ENCODE measurements around the gene OCA2. TPM values are rescaled to one million over a fixed set of nuclear protein-coding genes. Genes with fewer than 3 reads are reported as not detected.

Gene OCA2
- total and polyA plus RNA-seq, 2 of the 8 experiments (the other 6 are each of a cell fraction or from before 2014, with no cell fraction given), result 0.20 TPM

GRCh38 chr15:27906802-27907201 lies 192.3 kb downstream of the OCA2 start:
- DNase-seq (ENCODE audit: low read depth in 1 of 2, low spot score in 2 of 2) (no peak), FAIRE-seq (no peak)
- Histone ChIP-seq H3K4ac (replicated peaks; ENCODE audit: insufficient read length, low read depth, low read length) (no peak overlapping the region), H3K4me2 (ENCODE audit: insufficient read depth in 1 of 2, low read depth in 2 of 2, low read length in 2 of 2) (no peak overlapping the region), H3K23ac (ENCODE audit: insufficient read length) (no peak overlapping the region), H3K23me2 (ENCODE audit: low read depth, low read length) (no peaks in the 10 kb centered on the region), H3K36me3 (ENCODE audit: control insufficient read depth in 2 of 4, insufficient read depth in 4 of 4, low read length in 3 of 4) (no peaks in the 10 kb centered on the region), H2AFZ (ENCODE audit: low read length) (no peak overlapping the region), H3K4me1 (replicated peaks in 1 of 4; ENCODE audit: control insufficient read depth in 3 of 4, insufficient read depth in 4 of 4, low read length in 3 of 4) (no peaks in the 10 kb centered on the region), H3K56ac (replicated peaks; ENCODE audit: insufficient read length, low read depth, low read length) (no peak overlapping the region), H2BK20ac (ENCODE audit: low read length) (no peak overlapping the region), H2BK12ac (ENCODE audit: low read depth, low read length) (no peak overlapping the region), H4K8ac (ENCODE audit: extremely low read depth, insufficient read depth, low read length) (no peak overlapping the region), H2BK120ac (replicated peaks; ENCODE audit: low read depth, low read length) (no peak overlapping the region), H3K79me2 (ENCODE audit: control insufficient read depth in 1 of 2, insufficient read depth in 2 of 2, low read length in 2 of 2) (no peaks in the 10 kb centered on the region), H2BK5ac (ENCODE audit: low read depth, low read length) (no peak overlapping the region), H3K79me1 (ENCODE audit: low read depth, low read length) (no peaks in the 10 kb centered on the region), H3K9ac (replicated peaks in 1 of 4; ENCODE audit: extremely low read depth in 1 of 4, low read depth in 3 of 4, low read length in 3 of 4) (no peak overlapping the region), H4K91ac (replicated peaks; ENCODE audit: insufficient read length, low read length) (no peak overlapping the region), H3K14ac (ENCODE audit: insufficient read length) (no peak overlapping the region), H3K4me3 (ENCODE audit: extremely low read depth in 1 of 4, insufficient read depth in 2 of 4, low read depth in 3 of 4, low read length in 4 of 4) (no peak overlapping the region), H2AK5ac (ENCODE audit: low read depth, low read length) (no peak overlapping the region), H3K18ac (ENCODE audit: extremely low read depth, low read length) (no peak overlapping the region), H3K27ac (ENCODE audit: low read depth, low read length) (no peak overlapping the region), H2BK15ac (ENCODE audit: low read length) (no peak overlapping the region), H3K9me3 (ENCODE audit: insufficient read depth in 2 of 2, low read depth in 1 of 2, low read length in 1 of 2) (no peaks in the 10 kb centered on the region), H4K20me1 (replicated peaks in 1 of 2; ENCODE audit: control insufficient read depth in 1 of 2, insufficient read depth in 2 of 2, low read length in 2 of 2) (no peaks in the 10 kb centered on the region), H4K5ac (ENCODE audit: insufficient read length, low read depth, low read length) (no peak overlapping the region), H3K27me3 (replicated peaks in 1 of 4; ENCODE audit: control insufficient read depth in 3 of 4, extremely low read depth in 1 of 4, insufficient read depth in 3 of 4, low read length in 3 of 4) (no peaks in the 10 kb centered on the region)
- no peak for TF ChIP-seq ATF2 (IDR thresholded peaks at IDR 0.05; ENCODE audit: low read length)
- WGBS, 2 experiments (ENCODE audit: extremely low coverage in 1 of 2, insufficient coverage in 1 of 2, insufficient read length in 1 of 2, insufficient replicate concordance in 2 of 2, low coverage in 1 of 2, low lambda C conversion rate in 2 of 2, missing lambda C conversion rate in 1 of 2), result 94% methylated on average over 4 of the region's 4 CpGs; no CpG with 5 or more reads in 1 of the 2 experiments
- POLR2A ChIA-PET (ENCODE audit: partially characterized antibody), result no interaction called here
- CTCF ChIA-PET (ENCODE audit: partially characterized antibody), result no interaction called here

Measured in H1 (cell line).